ENCODE results near the gene TIAM1.

DNA sequence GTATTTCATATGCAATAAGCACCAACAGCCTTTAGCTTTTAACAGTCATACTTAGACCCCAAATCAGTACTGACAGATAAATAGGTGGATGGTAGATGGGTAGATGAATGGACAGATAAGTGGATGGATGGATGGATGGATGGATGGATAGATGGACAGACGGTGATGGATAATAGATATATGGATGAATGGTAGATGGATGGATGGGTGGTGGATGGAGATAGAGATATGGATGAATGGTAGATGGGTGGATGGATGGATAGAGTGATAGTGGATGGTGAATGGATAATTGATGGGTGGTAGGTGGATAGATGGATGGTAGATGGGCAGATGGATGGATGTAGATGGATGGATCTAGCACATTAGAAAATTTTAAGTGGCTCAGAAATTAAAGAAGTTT is 62.5 kb downstream of the TIAM1 start:
- TF ChIP-seq, protein P1, sequence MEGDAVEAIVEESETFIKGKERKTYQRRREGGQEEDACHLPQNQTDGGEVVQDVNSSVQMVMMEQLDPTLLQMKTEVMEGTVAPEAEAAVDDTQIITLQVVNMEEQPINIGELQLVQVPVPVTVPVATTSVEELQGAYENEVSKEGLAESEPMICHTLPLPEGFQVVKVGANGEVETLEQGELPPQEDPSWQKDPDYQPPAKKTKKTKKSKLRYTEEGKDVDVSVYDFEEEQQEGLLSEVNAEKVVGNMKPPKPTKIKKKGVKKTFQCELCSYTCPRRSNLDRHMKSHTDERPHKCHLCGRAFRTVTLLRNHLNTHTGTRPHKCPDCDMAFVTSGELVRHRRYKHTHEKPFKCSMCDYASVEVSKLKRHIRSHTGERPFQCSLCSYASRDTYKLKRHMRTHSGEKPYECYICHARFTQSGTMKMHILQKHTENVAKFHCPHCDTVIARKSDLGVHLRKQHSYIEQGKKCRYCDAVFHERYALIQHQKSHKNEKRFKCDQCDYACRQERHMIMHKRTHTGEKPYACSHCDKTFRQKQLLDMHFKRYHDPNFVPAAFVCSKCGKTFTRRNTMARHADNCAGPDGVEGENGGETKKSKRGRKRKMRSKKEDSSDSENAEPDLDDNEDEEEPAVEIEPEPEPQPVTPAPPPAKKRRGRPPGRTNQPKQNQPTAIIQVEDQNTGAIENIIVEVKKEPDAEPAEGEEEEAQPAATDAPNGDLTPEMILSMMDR (IDR thresholded peaks at IDR 0.05; ENCODE audit: low read depth, low read length) = no peak
- TF ChIP-seq EZH2phosphoT487 (IDR thresholded peaks at IDR 0.05; ENCODE audit: low read depth) = no peak

Measured in OCI-LY3 (cell line).